Gastrocnemius medialis (tissue), 4 donors: ENCODE data around the gene MBD3L2. TPM values are rescaled to one million over a fixed set of nuclear protein-coding genes. Genes with fewer than 3 reads are reported as not detected.

Experiments
- ATAC-seq, 2 donors: fragments of 150-250 bp; one replicate each; pipeline ENCODE4 v1.9.1; 2016
- DNase-seq, 2 donors: peaks; one replicate each; pipeline ENCODE4 v3.0.0-alpha.2; 2019
- H3K27ac ChIP-seq, 4 donors: fragments of 200-600 bp; sonication (generic); 1 replicate in 1 of 4; 2 replicates in 3 of 4; pipeline ENCODE4 v1.5.1; 2016 to 2018; ENCODE audit warnings: mild to moderate bottlenecking in 2 of 4, moderate library complexity in 1 of 4
- H3K27me3 ChIP-seq, 3 donors: fragments of 200-600 bp; sonication (generic) in 2 of 3; 1 replicate in 1 of 3; 2 replicates in 2 of 3; pipeline versions ENCODE4 v1.5.1 to v1.6.0; 2016 to 2019; ENCODE audit warnings: mild to moderate bottlenecking in 1 of 3, moderate library complexity in 1 of 3
- H3K36me3 ChIP-seq, 2 donors: fragments of 200-600 bp; sonication (generic) in 1 of 2; one replicate each; pipeline ENCODE4 v1.5.1; 2017 to 2018
- H3K4me1 ChIP-seq, 2 donors: fragments of 200-600 bp; sonication (generic) in 1 of 2; one replicate each; pipeline ENCODE4 v1.5.1; 2016 to 2017; ENCODE audit warnings: mild to moderate bottlenecking in 2 of 2
- H3K4me3 ChIP-seq, 4 donors: fragments of 200-600 bp; sonication (generic) in 3 of 4; 1 replicate in 1 of 4; 2 replicates in 3 of 4; pipeline ENCODE4 v1.5.1; 2016 to 2019; ENCODE audit warnings: mild to moderate bottlenecking in 2 of 4
- H3K9me3 ChIP-seq, 3 donors: fragments of 200-600 bp; sonication (generic) in 2 of 3; 1 replicate in 1 of 3; 2 replicates in 2 of 3; pipeline ENCODE4 v1.5.1; 2016 to 2019
- POLR2A ChIP-seq, 2 donors: fragments of 450-650 bp; IDR thresholded peaks; one replicate each; pipeline ENCODE4 v1.6.1; 2017; ENCODE audit warnings: antibody characterized with exemption in 2 of 2, mild to moderate bottlenecking in 2 of 2, moderate library complexity in 2 of 2
- in situ Hi-C, 4 donors: fragments of 200-750 bp; cut with MboI; loops; one replicate each; pipeline versions ENCODE4 v1.15.0 to v1.8.0; 2017; ENCODE audit warnings: low sequenced_read_pairs in 4 of 4
- intact Hi-C: fragments of 100-400 bp; cut with DNase I; formaldehyde crosslinking; loops from one replicate; pipeline ENCODE4 v1.15.1; 2023; ENCODE audit warnings: low total_unique reads
- total RNA-seq, 4 donors: library from RNA; depleted of rRNA; stranded (reverse); fragments of >200 nt; gene quantifications; one replicate each; pipeline versions ENCODE4 v1.1.0 to v1.2.3, GENCODE V29; 2016
- TF ChIP-seq, protein P1 (sequence below), 5 experiments: fragments of 450-650 bp in 3 of 5; fragments of 200-600 bp in 2 of 5; sonication (generic) in 2 of 5; IDR thresholded peaks in 4 of 5; conservative IDR thresholded peaks in 1 of 5; 1 replicate in 4 of 5; 2 replicates in 1 of 5; pipeline ENCODE4 v1.5.1; 2016 to 2019; ENCODE audit warnings: antibody characterized with exemption in 5 of 5, mild to moderate bottlenecking in 3 of 5, moderate library complexity in 3 of 5

The MBD3L2 gene
- total RNA-seq, 4 donors from 2014 or later = not detected

DNA sequence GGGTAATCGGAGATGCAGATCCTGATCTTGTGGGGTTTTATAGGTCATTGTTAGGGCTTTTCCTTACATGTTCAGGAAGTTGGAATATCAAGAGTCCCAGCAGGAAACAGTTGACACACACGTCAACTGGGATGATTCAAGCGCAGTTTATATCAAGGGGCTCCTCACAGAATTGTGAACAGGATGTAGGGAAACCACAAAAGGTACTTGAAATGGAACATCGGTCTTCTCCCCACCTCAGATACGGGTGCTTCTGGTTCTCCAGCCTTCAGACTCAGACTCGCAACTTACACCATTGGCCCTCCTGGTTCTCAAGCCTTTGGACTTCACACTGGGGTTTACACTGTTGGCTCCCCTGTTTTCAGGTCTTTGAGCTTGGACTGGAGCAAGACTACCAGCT, 39.9 kb downstream of the MBD3L2 start:
- no peaks in the 10 kb centered on the region for H3K4me1 ChIP-seq
- TF ChIP-seq, protein P1, sequence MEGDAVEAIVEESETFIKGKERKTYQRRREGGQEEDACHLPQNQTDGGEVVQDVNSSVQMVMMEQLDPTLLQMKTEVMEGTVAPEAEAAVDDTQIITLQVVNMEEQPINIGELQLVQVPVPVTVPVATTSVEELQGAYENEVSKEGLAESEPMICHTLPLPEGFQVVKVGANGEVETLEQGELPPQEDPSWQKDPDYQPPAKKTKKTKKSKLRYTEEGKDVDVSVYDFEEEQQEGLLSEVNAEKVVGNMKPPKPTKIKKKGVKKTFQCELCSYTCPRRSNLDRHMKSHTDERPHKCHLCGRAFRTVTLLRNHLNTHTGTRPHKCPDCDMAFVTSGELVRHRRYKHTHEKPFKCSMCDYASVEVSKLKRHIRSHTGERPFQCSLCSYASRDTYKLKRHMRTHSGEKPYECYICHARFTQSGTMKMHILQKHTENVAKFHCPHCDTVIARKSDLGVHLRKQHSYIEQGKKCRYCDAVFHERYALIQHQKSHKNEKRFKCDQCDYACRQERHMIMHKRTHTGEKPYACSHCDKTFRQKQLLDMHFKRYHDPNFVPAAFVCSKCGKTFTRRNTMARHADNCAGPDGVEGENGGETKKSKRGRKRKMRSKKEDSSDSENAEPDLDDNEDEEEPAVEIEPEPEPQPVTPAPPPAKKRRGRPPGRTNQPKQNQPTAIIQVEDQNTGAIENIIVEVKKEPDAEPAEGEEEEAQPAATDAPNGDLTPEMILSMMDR (IDR thresholded peaks at IDR 0.05 in 4 of 5, conservative IDR thresholded peaks at IDR 0.05 in 1 of 5) = no peak
- no peak for TF ChIP-seq POLR2A (IDR thresholded peaks at IDR 0.05)
- peaks cover 7 to 43% (median 31%) of the 10 kb centered on the region in 3 donors for H3K9me3 ChIP-seq
- H3K4me3 ChIP-seq = no peak overlapping the region
- intact Hi-C loops (no loop called here), in situ Hi-C loops (loop anchor here in 1 of 4 donors (25.0 kb wide), 1 partner anchor 723 kb away; no protein-coding TSS in a partner anchor)
- peaks cover 0 to 54% of the 10 kb centered on the region in 2 donors for H3K36me3 ChIP-seq
- H3K27me3 ChIP-seq = no peaks in the 10 kb centered on the region
- ATAC-seq (no peak), DNase-seq (no peak)
- no peak overlapping the region for H3K27ac ChIP-seq

DNA sequence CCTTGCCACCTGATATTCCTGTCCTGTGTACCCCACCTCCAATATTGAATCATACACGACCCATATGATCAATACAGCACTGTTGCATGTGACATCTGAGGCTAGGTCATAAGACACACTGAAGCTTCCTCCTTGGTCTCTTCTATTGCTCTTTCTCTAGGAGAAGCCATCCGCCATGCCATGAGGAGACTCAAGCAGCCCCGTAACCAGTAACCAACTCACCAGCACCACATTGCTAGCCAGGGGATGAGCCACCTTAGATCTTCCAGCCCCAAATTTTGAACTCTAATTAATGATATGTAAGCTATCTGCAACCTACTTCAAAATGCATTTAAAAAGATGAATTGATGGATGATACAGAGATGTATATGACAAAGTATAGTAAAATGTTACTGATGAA, 49.0 kb downstream of the MBD3L2 start:
- Histone ChIP-seq H3K36me3 (no peaks in the 10 kb centered on the region), H3K27ac (peak overlapping the region; percentile 92 to 99 (median 94)), H3K9me3 (no peaks in the 10 kb centered on the region), H3K4me3 (peak overlapping the region; percentile 73 to 92 (median 78)), H3K27me3 (no peaks in the 10 kb centered on the region), H3K4me1 (peaks cover 0 to 9% of the 10 kb centered on the region in 2 donors)
- in situ Hi-C loops = loop anchor here in 1 of 4 donors (25.0 kb wide), 1 partner anchor 714 kb away; no protein-coding TSS in a partner anchor
- TF ChIP-seq, protein P1 (IDR thresholded peaks at IDR 0.05 in 4 of 5, conservative IDR thresholded peaks at IDR 0.05 in 1 of 5) = no peak
- TF ChIP-seq POLR2A (IDR thresholded peaks at IDR 0.05) = no peak
- DNase-seq (no peak), ATAC-seq (no peak)
- intact Hi-C loops = no loop called here

DNA sequence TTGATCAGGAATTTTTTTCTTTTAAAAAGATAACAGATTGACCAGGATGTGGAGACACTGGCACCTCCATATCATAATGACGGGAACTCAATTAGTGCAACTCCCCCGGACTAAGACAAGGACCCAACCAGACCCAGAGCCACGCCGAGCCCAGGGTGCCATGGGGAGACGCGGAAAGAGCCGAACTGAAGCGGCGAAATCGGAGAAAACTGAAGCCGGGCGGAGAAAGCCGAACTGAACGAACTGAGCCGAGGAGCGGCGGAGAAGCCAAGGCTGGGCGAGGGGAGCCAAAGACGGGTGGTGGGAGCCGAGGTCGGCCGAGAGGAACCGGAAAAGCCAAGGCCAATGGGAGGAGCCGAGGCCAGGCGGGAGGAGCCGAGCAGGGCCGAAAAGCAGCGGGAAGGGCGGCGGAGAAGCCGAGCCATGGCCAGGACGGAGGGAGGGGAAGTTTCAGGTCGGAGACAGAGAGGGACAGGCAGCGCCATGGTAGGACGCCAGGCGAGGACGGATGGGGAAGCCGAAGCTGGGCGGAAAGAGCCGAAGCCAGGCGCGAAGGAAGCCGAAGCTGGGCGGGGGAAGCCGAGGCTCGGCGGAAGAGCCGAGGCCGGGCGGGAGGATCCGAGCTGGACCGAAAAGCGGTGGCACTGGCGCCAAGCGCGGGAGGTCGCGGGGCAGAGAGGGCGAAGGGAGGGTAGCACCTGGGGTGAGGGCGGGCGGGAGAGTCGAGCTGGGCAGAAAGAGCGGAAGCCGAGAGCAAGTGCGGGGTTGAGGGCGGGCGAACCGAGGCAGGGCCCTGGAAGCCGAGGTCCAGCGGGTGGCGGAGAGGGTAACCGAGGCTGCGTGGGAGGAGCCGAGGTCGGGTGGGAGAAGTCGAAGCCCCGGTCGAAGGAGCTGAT, 49.8 kb downstream of the MBD3L2 start:
- peak overlapping the region; percentile 73 to 92 (median 78) for H3K4me3 ChIP-seq
- H3K27ac ChIP-seq = peak overlapping the region; percentile 92 to 99 (median 94)
- in situ Hi-C loops (loop anchor here in 1 of 4 donors (25.0 kb wide), 1 partner anchor 713 kb away; no protein-coding TSS in a partner anchor), intact Hi-C loops (loop anchor here (1.0 kb wide), 4 partner anchors 30 to 423 kb away; partner anchors contain the start of genes INSR, MCOLN1 and ZNF557)
- H3K36me3 ChIP-seq = no peaks in the 10 kb centered on the region
- peaks cover 0 to 9% of the 10 kb centered on the region in 2 donors for H3K4me1 ChIP-seq
- H3K9me3 ChIP-seq = no peaks in the 10 kb centered on the region
- no peaks in the 10 kb centered on the region for H3K27me3 ChIP-seq
- TF ChIP-seq, protein P1 (IDR thresholded peaks at IDR 0.05 in 4 of 5, conservative IDR thresholded peaks at IDR 0.05 in 1 of 5) = no peak
- TF ChIP-seq POLR2A (IDR thresholded peaks at IDR 0.05) = no peak
- DNase-seq (peak; percentile 84 to 89), ATAC-seq (peak; percentile 94 to 95)

DNA sequence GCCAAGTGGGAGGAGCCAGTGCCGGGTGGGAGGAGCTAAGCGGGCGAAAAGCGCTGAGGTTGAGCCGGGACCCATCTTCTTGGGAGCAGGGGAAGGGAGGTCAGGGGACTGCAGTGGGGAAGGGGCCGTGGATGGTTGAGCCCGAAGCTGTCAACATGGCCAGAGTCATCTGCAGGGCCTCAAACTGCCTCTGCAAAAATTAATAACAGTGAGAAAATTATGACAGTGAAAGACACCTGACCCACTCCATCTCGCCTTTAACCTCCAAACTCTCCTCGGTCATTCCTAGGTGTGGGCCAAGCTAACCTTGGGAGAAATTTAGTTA, 50.4 kb downstream of the MBD3L2 start:
- H3K36me3 ChIP-seq = no peaks in the 10 kb centered on the region
- H3K9me3 ChIP-seq = no peaks in the 10 kb centered on the region
- TF ChIP-seq, protein P1 (IDR thresholded peaks at IDR 0.05 in 4 of 5, conservative IDR thresholded peaks at IDR 0.05 in 1 of 5) = no peak
- no peak for TF ChIP-seq POLR2A (IDR thresholded peaks at IDR 0.05)
- in situ Hi-C loops = loop anchor here in 1 of 4 donors (25.0 kb wide), 1 partner anchor 713 kb away; no protein-coding TSS in a partner anchor
- no peak for DNase-seq
- peak overlapping the region; percentile 92 to 99 (median 94) for H3K27ac ChIP-seq
- intact Hi-C loops = loop anchor here (1.0 kb wide), 4 partner anchors 30 to 423 kb away; partner anchors contain the start of genes INSR, MCOLN1 and ZNF557
- peaks cover 0 to 9% of the 10 kb centered on the region in 2 donors for H3K4me1 ChIP-seq
- H3K4me3 ChIP-seq = peak overlapping the region; percentile 73 to 92 (median 78)
- ATAC-seq = no peak
- no peaks in the 10 kb centered on the region for H3K27me3 ChIP-seq

Other genes with a start within 250 kb of the MBD3L2 start
- under 1 TPM in 2 of 4 donors, not detected in 2; 0.13 to 0.33 TPM for gene ADGRE1, start 161.7 kb upstream of the MBD3L2 start, total RNA-seq
- gene MBD3L2B, start 27.9 kb upstream of the MBD3L2 start, total RNA-seq = not detected
- gene MBD3L5, start 18.7 kb upstream of the MBD3L2 start, total RNA-seq = not detected
- not detected for gene MBD3L4, start 9.1 kb upstream of the MBD3L2 start, total RNA-seq
- gene MBD3L3, start 9.4 kb downstream of the MBD3L2 start, total RNA-seq = not detected
- 1 to 10 TPM; 3.9 to 5.3 (median 4.3) TPM for gene ZNF557, start 20.4 kb downstream of the MBD3L2 start, total RNA-seq
- gene INSR, start 245.1 kb downstream of the MBD3L2 start, total RNA-seq = 100 to 1,000 TPM in 1 of 4 donors, 10 to 100 TPM in 3; 54.0 to 226 (median 71.1) TPM